Fibroblast of skin of right quadriceps (primary cell): ENCODE measurements around the gene SLC39A3.

ENCODE experiments used
- DNase-seq: peaks from one replicate; pipeline ENCODE4 v3.0.0-alpha.2; 2013

SLC39A3 gene

DNA sequence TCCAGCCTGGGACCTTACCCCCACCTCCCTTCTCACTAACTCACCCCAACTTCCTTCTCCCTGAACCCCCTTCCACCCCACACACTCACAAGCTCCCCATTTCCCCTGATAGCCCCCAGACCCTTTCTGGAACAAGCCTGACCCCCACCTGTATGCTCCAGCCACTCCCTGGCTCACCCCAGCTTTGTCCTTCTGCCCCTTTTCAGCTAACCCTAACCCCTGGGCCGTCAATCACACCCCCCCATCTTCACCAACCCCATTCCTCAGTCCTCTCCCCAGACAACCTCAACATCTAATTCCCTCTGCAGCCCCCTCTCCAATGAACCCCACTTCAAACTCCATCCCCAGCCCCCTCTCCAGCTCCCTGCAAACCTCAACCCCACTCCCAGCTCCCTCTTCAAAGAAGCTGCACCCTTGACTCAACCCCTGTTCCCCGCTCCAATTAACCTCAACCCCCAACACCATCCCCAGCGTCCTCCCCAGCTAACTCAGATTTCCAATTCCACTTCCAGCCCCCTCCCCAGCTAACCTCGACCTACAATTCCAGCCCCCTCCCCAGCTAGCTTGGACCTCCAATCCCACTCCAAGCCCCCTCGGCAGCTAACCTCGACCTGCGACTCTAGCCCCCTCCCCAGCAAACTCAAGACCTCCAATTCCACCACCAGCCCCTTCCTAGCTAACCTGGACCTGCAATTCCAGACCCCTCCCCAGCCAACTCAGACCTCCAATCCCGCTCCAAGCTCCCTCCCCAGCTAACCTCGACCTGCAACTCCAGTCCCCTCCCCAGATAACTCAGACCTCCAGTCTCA, 38.3 kb downstream of the SLC39A3 start:
- no peak for DNase-seq

DNA sequence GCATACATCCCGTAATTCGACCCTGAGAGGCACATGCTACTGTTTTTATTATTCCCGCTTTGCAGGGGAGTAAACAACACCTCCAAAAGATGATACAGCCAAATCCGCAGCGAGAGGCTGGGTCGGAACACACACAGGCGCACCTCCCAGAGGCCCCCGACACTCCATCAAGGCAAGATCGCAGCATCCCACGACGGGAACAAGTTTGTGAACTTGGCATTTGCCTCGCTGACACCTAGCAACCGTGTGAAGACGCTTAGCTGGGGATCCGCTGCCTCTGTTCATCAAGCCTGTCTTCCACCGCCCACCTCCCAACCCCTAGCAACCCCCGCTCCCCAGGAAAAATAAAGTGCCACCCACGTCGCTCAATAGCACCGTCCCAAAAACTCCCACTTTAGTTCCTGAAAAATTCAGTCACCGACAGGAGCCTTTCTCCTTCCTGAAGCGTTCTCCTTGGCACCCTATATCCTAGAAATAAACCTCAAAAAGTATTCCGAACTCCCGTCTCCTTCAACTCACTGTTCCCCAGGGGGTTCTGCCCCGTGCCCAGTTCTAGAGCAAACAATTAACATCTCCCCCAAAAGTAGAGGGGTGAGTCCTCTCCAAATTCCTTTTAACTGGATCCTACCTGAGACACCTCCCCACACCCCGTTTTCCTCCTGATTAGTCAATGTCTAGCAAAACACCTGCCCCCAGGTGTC, 39.0 kb downstream of the SLC39A3 start:
- no peak for DNase-seq

DNA sequence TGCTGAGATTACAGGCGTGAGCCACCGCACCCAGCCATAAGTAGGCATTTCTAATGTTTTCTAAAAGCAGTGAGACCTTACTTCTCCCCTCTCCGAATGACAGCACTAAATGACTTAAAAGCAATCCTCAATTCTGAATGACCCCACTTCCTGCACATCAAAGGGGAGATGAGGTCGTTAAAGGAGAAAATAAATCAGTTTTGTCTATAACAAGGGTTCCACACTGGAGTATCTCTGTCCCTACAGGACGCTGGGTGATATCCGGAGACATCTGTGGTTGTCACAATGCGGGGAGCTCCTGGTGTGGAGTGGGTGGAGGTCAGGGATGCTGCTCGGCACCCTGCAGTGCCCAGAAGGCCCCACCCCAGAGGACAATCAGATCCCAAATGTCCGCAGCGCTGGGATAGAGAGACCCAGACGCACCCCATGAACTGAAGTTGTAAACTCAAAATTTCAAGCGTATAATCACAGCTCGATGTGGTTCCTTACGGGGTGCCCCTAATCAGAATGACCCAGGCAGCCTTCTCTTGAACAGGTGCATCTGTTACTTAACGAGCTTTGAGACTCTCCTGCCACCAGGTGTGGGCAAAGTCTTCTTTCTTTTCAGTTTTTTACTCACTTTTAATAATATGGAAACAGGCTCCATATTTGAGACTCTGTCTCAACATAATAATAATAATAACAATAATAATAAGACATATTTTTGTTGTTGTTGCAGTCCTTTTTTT, 40.2 kb downstream of the SLC39A3 start:
- DNase-seq: no peak

DNA sequence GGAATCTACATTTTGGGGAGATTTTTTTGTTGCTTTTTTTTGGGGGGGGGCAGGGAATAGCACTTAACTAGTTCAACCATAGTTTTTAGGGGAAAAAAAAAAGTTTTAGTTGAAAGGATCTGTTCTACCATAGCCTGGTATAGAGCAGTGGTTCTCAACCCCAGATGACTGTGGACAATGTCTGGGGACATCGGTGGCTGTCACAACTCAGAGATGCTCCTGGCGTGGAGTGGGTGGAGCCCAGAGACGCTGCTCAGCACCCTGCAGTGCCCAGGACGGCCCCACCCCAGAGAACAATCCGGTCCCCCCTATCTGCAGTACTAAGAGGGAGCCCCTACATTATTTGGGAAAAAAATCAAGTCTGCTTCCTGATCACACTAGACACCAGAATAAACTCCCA, 45.6 kb downstream of the SLC39A3 start:
- no peak for DNase-seq

DNA sequence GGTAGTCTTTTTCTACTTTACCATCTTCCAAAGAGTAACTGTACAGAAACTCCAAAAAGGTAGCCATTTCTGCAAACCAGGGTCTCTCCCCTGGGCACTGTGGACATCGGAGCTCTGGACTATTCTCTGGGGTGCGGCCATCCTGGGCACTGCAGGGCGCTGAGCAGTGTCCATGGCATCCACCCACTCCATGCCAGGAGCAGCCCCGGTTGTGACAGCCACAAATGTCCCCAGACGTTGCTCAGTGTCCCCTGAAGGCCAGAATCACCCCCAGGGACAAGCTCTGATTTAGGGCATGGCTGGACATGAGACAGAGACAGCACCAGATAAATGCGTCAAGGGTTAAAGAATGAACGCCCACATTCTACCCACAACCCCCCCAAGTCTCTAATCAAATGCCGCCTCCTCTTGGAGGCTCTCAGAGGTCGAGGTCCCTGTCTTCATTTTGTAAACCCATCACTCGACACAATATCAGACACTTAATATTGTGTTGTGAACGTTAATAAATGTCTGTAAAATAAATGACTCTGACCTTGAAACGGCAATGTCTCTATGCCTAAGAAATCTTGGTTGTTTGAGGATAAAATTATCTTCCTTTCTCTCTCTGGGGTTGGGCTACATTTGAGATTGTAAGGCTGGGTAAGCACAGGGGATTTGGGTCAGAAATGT, 46.2 kb downstream of the SLC39A3 start:
- DNase-seq: no peak

DNA sequence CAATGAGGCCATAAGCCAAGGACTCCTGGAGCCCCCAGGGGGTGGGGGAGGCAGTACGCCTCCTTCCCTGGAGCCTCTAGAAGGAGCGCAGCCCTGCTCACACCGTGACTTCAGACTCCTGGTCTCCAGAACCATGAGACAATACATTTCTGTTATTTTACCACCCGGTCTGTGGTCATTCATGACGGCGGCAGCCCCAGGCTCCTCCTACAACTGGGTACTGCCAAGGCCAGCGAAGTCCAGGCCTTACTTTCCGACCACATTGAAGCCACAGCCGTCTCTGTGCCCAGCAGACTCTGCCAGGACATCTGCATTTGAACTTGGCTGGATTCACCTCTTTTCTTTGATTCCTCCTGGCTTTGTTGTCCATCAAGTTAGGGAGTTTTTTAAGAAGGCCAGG, 47.9 kb downstream of the SLC39A3 start:
- no peak for DNase-seq

DNA sequence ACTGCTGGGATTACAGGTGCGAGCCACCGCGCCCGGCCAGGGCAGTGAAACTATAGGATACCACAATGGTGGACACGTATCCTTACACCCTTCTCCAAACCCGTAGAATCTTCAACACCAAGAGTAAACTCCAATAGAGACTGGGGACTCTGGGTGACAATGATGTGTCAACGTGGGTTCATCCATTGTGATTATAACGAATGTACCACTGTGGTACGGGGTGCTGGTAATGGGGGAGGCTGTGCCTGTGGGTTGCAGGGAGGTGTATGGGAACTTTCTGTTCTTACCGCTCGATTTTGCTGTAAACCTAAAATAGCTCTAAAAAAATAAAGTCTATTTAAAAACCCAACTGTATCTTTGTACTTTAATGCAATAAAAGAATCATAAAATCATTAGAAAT, 49.0 kb downstream of the SLC39A3 start:
- no peak for DNase-seq

DNA sequence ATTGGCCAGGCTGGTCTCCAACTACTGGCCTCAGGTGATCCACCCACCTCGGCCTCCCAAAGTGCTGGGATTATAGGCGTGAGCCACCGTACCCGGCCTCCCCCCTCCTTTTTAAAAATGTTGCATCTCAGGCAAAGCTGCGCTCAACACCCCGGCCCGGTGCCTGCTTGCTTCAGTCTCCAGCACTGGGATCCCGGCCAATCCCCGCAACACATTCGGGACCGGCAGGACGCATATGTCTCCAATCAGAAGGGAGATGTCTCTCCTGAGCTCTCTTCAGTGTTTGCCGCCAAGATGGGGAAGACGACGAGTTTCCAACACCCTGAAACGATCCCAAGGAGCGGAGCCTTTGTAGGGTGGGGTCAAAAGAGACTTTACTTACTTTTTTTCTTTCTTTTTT, 53.5 kb downstream of the SLC39A3 start:
- no peak for DNase-seq

DNA sequence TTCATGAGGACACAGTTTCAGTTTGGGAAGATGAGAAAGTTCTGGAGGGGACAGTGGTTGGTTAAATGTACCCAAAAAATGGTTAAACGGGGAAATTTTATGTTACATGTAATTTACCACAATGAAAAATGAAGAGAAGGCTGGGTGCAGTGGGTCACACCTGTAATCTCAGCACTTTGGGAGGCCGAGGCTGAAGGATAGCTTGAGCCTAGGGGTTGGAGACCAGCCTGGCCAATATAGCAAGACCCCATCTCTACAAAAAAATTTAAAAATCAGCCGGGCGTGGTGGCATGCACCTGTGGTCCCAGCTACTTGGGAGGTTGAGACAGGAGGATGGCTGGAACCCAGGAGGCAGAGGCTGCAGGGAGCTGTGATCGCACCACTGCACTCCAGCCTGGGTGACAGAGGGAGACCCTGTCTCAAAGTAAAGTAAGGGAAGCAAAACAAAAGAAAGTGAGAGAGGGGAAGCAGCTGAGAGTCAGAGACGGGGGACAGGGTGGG, 54.6 kb downstream of the SLC39A3 start:
- DNase-seq: no peak

DNA sequence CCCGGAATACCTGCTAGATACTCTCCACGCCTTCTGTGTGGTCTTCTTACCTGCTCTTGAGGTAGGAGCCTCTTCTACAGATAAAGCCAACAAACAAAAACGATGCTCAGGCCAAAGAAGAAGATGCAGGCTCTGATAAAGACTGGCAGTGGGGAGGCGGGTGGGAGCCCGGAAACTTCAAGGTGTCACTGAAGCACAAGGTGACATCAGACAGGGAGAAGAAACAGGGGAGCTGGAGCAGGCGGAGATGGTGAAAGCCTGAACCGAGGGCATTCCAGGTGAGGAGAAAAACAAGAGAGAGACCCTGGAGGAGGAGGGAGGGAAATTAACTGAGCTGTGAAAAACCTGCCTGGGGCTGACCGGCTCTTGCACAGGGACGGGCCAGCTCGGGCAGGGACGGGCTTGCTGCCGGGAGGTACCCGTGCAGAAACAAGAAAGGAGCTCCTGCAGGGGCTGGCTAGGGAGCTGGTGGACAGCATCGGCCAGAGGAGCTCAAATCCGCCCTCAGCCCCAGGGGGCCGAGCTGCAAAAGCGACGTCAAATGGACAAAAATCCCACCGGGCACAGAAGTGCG, 56.3 kb downstream of the SLC39A3 start:
- DNase-seq: no peak
